Upper lobe of left lung (tissue), 4 donors: ENCODE data around the gene MAN2A1.

Source experiments
- EP300 ChIP-seq, 4 donors: sonication (generic); formaldehyde crosslinking; IDR thresholded peaks; one replicate each; pipeline ENCODE4 v1.5.1; 2017; ENCODE audit warnings: antibody characterized with exemption in 4 of 4, control low read depth in 2 of 4
- POLR2AphosphoS5 ChIP-seq, 2 donors: sonication (generic); formaldehyde crosslinking; IDR thresholded peaks; one replicate each; pipeline ENCODE4 v1.5.1; 2017; ENCODE audit warnings: antibody characterized with exemption in 2 of 2
- TF ChIP-seq, protein P1 (sequence below), 6 experiments: fragments of 450-650 bp in 4 of 6; fragments of 200-600 bp in 2 of 6; sonication (generic) in 2 of 6; IDR thresholded peaks; one replicate each; pipeline ENCODE4 v1.5.1; 2016 to 2019; ENCODE audit warnings: antibody characterized with exemption in 6 of 6

GRCh38 chr5:109833946-109834345 lies 144.2 kb downstream of the MAN2A1 start:
- TF ChIP-seq POLR2AphosphoS5 (IDR thresholded peaks at IDR 0.05) (no peak), EP300 (IDR thresholded peaks at IDR 0.05) (no peak)
- TF ChIP-seq, protein P1, sequence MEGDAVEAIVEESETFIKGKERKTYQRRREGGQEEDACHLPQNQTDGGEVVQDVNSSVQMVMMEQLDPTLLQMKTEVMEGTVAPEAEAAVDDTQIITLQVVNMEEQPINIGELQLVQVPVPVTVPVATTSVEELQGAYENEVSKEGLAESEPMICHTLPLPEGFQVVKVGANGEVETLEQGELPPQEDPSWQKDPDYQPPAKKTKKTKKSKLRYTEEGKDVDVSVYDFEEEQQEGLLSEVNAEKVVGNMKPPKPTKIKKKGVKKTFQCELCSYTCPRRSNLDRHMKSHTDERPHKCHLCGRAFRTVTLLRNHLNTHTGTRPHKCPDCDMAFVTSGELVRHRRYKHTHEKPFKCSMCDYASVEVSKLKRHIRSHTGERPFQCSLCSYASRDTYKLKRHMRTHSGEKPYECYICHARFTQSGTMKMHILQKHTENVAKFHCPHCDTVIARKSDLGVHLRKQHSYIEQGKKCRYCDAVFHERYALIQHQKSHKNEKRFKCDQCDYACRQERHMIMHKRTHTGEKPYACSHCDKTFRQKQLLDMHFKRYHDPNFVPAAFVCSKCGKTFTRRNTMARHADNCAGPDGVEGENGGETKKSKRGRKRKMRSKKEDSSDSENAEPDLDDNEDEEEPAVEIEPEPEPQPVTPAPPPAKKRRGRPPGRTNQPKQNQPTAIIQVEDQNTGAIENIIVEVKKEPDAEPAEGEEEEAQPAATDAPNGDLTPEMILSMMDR (IDR thresholded peaks at IDR 0.05), result no peak
